ENCODE data around the gene PCDHGA9.

GRCh38 chr5:141393267-141393666 lies 9.3 kb upstream of the PCDHGA9 start:
- TF ChIP-seq CTCF (IDR thresholded peaks at IDR 0.05; ENCODE audit: low read depth, low read length, poor library complexity, severe bottlenecking) (no peak), EZH2phosphoT487 (IDR thresholded peaks at IDR 0.05; ENCODE audit: borderline replicate concordance, low read length) (no peak)
